H9 (cell line): Measurements from ENCODE around the gene CTSA. TPM values are rescaled to one million over a fixed set of nuclear protein-coding genes. Genes with fewer than 3 reads are reported as not detected.

ENCODE experiments used
- DNase-seq: peaks from one replicate; pipeline ENCODE4 v3.0.0-alpha.2; 2017
- H2AFZ ChIP-seq: one replicate; pipeline ENCODE4 v1.6.1; 2013; ENCODE audit warnings: mild to moderate bottlenecking, low read length, control low read depth, moderate library complexity
- H2AK5ac ChIP-seq: 2 replicates; pipeline ENCODE4 v1.6.1; 2013; ENCODE audit warnings: low read length, control low read depth, mixed read lengths; ENCODE audit not compliant: insufficient read length
- H2BK120ac ChIP-seq: one replicate; pipeline ENCODE4 v1.6.1; 2013; ENCODE audit warnings: low read depth, mild to moderate bottlenecking, low read length, control low read depth, inconsistent platforms; ENCODE audit not compliant: poor library complexity, severe bottlenecking
- H2BK12ac ChIP-seq: 2 replicates; pipeline ENCODE4 v1.6.1; 2013; ENCODE audit warnings: low read length, control low read depth, mixed read lengths, low read depth; ENCODE audit not compliant: insufficient read length
- H2BK15ac ChIP-seq: 2 replicates; pipeline ENCODE4 v1.6.1; 2013; ENCODE audit warnings: low read depth, low read length, control low read depth
- H2BK20ac ChIP-seq: one replicate; pipeline ENCODE4 v1.6.1; 2013; ENCODE audit warnings: low read depth, mild to moderate bottlenecking, low read length, control low read depth, inconsistent platforms; ENCODE audit not compliant: poor library complexity, severe bottlenecking
- H2BK5ac ChIP-seq: 2 replicates; pipeline ENCODE4 v1.6.1; 2013; ENCODE audit warnings: low read length, control low read depth, mixed read lengths; ENCODE audit not compliant: insufficient read length
- H3K14ac ChIP-seq: 2 replicates; pipeline ENCODE4 v1.6.1; 2013; ENCODE audit warnings: low read length, control low read depth; ENCODE audit not compliant: insufficient read depth
- H3K18ac ChIP-seq: 2 replicates; pipeline ENCODE4 v1.6.1; 2013; ENCODE audit warnings: low read depth, mild to moderate bottlenecking, mixed read lengths, low read length, control low read depth; ENCODE audit not compliant: insufficient read length
- H3K23ac ChIP-seq: 2 replicates; pipeline ENCODE4 v1.6.1; 2013; ENCODE audit warnings: low read length, control low read depth, mixed read lengths, low read depth; ENCODE audit not compliant: insufficient read length
- H3K23me2 ChIP-seq: 2 replicates; pipeline ENCODE4 v1.6.1; 2013; ENCODE audit warnings: low read depth, mild to moderate bottlenecking, mixed read lengths, low read length, control low read depth; ENCODE audit not compliant: insufficient read length, poor library complexity, severe bottlenecking
- H3K27ac ChIP-seq: 2 replicates; pipeline ENCODE4 v1.5.1; 2013; ENCODE audit warnings: low read length, control low read depth, mixed read lengths, low read depth; ENCODE audit not compliant: insufficient read length
- H3K27me3 ChIP-seq: 2 replicates; pipeline ENCODE4 v1.6.1; 2013; ENCODE audit warnings: low read length, control low read depth, inconsistent platforms; ENCODE audit not compliant: insufficient read depth
- H3K4ac ChIP-seq: 2 replicates; pipeline ENCODE4 v1.6.1; 2013; ENCODE audit warnings: low read depth, mild to moderate bottlenecking, control low read depth, inconsistent platforms, low read length, moderate library complexity
- H3K4me1 ChIP-seq: 2 replicates; pipeline ENCODE4 v1.6.1; 2013; ENCODE audit warnings: low read length, control low read depth, inconsistent platforms; ENCODE audit not compliant: insufficient read depth
- H3K4me2 ChIP-seq: 2 replicates; pipeline ENCODE4 v1.6.1; 2013; ENCODE audit warnings: low read length, control low read depth, mixed read lengths; ENCODE audit not compliant: insufficient read length, insufficient read depth
- H3K56ac ChIP-seq: 2 replicates; pipeline ENCODE4 v1.6.1; 2013; ENCODE audit warnings: low read depth, mild to moderate bottlenecking, mixed read lengths, low read length, control low read depth; ENCODE audit not compliant: insufficient read length
- H3K79me1 ChIP-seq: 2 replicates; pipeline ENCODE4 v1.6.1; 2013; ENCODE audit warnings: low read depth, mild to moderate bottlenecking, moderate library complexity, low read length, control low read depth, inconsistent platforms; ENCODE audit not compliant: insufficient read depth, poor library complexity, severe bottlenecking
- H3K79me2 ChIP-seq: 2 replicates; pipeline ENCODE4 v1.6.1; 2013; ENCODE audit warnings: low read length, control low read depth, inconsistent platforms; ENCODE audit not compliant: insufficient read depth
- H3K9ac ChIP-seq: 2 replicates; pipeline ENCODE4 v1.6.1; 2013; ENCODE audit warnings: low read length, control low read depth, mixed read lengths; ENCODE audit not compliant: insufficient read length; ENCODE audit errors: extremely low read depth
- H3K9me3 ChIP-seq: one replicate; pipeline ENCODE4 v1.6.1; 2013; ENCODE audit warnings: low read depth, low read length, inconsistent platforms; ENCODE audit not compliant: control insufficient read depth
- H3T11ph ChIP-seq: one replicate; pipeline ENCODE4 v1.6.1; 2013; ENCODE audit warnings: mild to moderate bottlenecking, low read length, control low read depth, inconsistent platforms
- H4K20me1 ChIP-seq: one replicate; pipeline ENCODE4 v1.6.1; 2013; ENCODE audit not compliant: control insufficient read depth, insufficient read length, insufficient read depth
- H4K5ac ChIP-seq: 2 replicates; pipeline ENCODE4 v1.6.1; 2013; ENCODE audit warnings: low read depth, mild to moderate bottlenecking, mixed read lengths, low read length, control low read depth; ENCODE audit not compliant: insufficient read length
- H4K8ac ChIP-seq: replicated peaks from 2 replicates; pipeline ENCODE4 v1.6.1; 2013; ENCODE audit warnings: low read length, control low read depth, mixed read lengths, low read depth; ENCODE audit not compliant: insufficient read length
- H4K91ac ChIP-seq: 2 replicates; pipeline ENCODE4 v1.6.1; 2013; ENCODE audit warnings: low read depth, mild to moderate bottlenecking, moderate library complexity, mixed read lengths, low read length, control low read depth; ENCODE audit not compliant: insufficient read length
- H3K27ac Mint-ChIP-seq, 3 experiments: 2 replicates in 2 of 3; 3 replicates in 1 of 3; pipeline ENCODE4 v1.8.0; 2020 to 2021; ENCODE audit warnings: mixed read lengths in 3 of 3, mild to moderate bottlenecking in 1 of 3, moderate library complexity in 1 of 3
- H3K27me3 Mint-ChIP-seq: 2 replicates; pipeline ENCODE4 v1.8.0; 2021; ENCODE audit warnings: low read depth, mild to moderate bottlenecking, moderate library complexity, mixed read lengths
- H3K36me3 Mint-ChIP-seq, 3 experiments: 2 replicates in 2 of 3; 3 replicates in 1 of 3; pipeline ENCODE4 v1.8.0; 2020 to 2021; ENCODE audit warnings: low read depth in 3 of 3, mixed read lengths in 3 of 3; ENCODE audit not compliant: insufficient read depth in 1 of 3
- H3K4me1 Mint-ChIP-seq, 2 experiments: 2 replicates each; pipeline ENCODE4 v1.8.0; 2020; ENCODE audit warnings: mixed read lengths in 2 of 2
- H3K4me3 Mint-ChIP-seq, 2 experiments: 2 replicates in 1 of 2; 3 replicates in 1 of 2; pipeline ENCODE4 v1.8.0; 2020 to 2021; ENCODE audit warnings: mild to moderate bottlenecking in 2 of 2, mixed read lengths in 2 of 2, moderate library complexity in 1 of 2
- H3K9me3 Mint-ChIP-seq, 2 experiments: 2 replicates in 1 of 2; 3 replicates in 1 of 2; pipeline ENCODE4 v1.8.0; 2020; ENCODE audit warnings: mild to moderate bottlenecking in 2 of 2, mixed read lengths in 2 of 2, moderate library complexity in 1 of 2
- WGBS: extraction: QIAGEN DNeasy Blood & Tissue Kit; methylation state at CpG from one replicate; pipeline ENCODE4 v1.1.7; 2013; ENCODE audit warnings: missing lambda C conversion rate, low lambda C conversion rate, mixed read lengths; ENCODE audit not compliant: insufficient read length; ENCODE audit errors: extremely low coverage; 5-methylcytosine and 5-hydroxymethylcytosine counted together
- total RNA-seq: library from RNA; stranded (reverse); gene quantifications from 2 replicates; pipeline ENCODE4 v1.2.1, GENCODE V29; 2021
- TF ChIP-seq, protein P1 (sequence below): fragments of 200-600 bp; sonication (generic); conservative IDR thresholded peaks from 3 replicates; pipeline ENCODE4 v1.8.0; 2021; ENCODE audit warnings: antibody characterized with exemption, mild to moderate bottlenecking

CTSA gene
- total RNA-seq, 1 experiment from 2014 or later: 64.4 TPM

- Histone ChIP-seq H3K4me2 (no peak overlapping the region), H3T11ph (no peak overlapping the region), H3K79me1 (no peaks in the 10 kb centered on the region), H3K9ac (no peak overlapping the region), H3K18ac (no peak overlapping the region), H3K4ac (no peak overlapping the region), H4K20me1 (no peaks in the 10 kb centered on the region), H3K4me1 (peaks cover 11% of the 10 kb centered on the region), H2AFZ (no peak overlapping the region), H2BK15ac (no peak overlapping the region), H4K5ac (no peak overlapping the region), H4K8ac (no peak overlapping the region), H3K9me3 (no peaks in the 10 kb centered on the region), H3K79me2 (peaks cover 4% of the 10 kb centered on the region; the same call in 1 of the 2 replicates), H3K14ac (no peak overlapping the region), H4K91ac (no peak overlapping the region), H3K23me2 (peaks cover 11% of the 10 kb centered on the region), H2AK5ac (no peak overlapping the region), H3K27ac (no peak overlapping the region), H2BK5ac (no peak overlapping the region), H2BK20ac (no peak overlapping the region), H3K23ac (no peak overlapping the region), H2BK120ac (no peak overlapping the region), H2BK12ac (no peak overlapping the region), H3K56ac (no peak overlapping the region), H3K27me3 (no peaks in the 10 kb centered on the region)
- WGBS: no CpG with 5 or more reads among the region's 2 CpGs
- peaks cover 28 to 33% of the 10 kb centered on the region in 2 experiments for H3K4me1 Mint-ChIP-seq
- TF ChIP-seq, protein P1, sequence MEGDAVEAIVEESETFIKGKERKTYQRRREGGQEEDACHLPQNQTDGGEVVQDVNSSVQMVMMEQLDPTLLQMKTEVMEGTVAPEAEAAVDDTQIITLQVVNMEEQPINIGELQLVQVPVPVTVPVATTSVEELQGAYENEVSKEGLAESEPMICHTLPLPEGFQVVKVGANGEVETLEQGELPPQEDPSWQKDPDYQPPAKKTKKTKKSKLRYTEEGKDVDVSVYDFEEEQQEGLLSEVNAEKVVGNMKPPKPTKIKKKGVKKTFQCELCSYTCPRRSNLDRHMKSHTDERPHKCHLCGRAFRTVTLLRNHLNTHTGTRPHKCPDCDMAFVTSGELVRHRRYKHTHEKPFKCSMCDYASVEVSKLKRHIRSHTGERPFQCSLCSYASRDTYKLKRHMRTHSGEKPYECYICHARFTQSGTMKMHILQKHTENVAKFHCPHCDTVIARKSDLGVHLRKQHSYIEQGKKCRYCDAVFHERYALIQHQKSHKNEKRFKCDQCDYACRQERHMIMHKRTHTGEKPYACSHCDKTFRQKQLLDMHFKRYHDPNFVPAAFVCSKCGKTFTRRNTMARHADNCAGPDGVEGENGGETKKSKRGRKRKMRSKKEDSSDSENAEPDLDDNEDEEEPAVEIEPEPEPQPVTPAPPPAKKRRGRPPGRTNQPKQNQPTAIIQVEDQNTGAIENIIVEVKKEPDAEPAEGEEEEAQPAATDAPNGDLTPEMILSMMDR: no peak
- peak overlapping the region; percentile 94 to 96 (median 96) for H3K27ac Mint-ChIP-seq
- peaks cover 14 to 41% (median 30%) of the 10 kb centered on the region in 3 experiments for H3K36me3 Mint-ChIP-seq
- no peaks in the 10 kb centered on the region for H3K9me3 Mint-ChIP-seq
- H3K4me3 Mint-ChIP-seq: peak overlapping the region in 1 of 2 experiments; percentile 73; a peak in 1 of 5 replicates
- no peak for DNase-seq
- no peaks in the 10 kb centered on the region; the same call in 1 of the 2 replicates for H3K27me3 Mint-ChIP-seq
Measured at GRCh38 chr20:45937765-45938164, 46.6 kb downstream of the CTSA start.
